Measurements from ENCODE around the gene SLF2.

- TF ChIP-seq BRF2 (IDR thresholded peaks at IDR 0.05; ENCODE audit: borderline replicate concordance, insufficient read depth, insufficient read length) (no peak), POLR2AphosphoS5 (IDR thresholded peaks at IDR 0.05; ENCODE audit: control insufficient read depth, insufficient read depth, low read depth, low read length) (no peak), USF2 (CRISPR knock-in tag; IDR thresholded peaks at IDR 0.05) (no peak)
These were observed 56.7 kb downstream of the SLF2 start, which contains the start of gene SEMA4G for GRCh38 chr10:100969187-100970075.
